HG03108 (cell line): Measurements from ENCODE around the gene CAT.

Source experiments
- ATAC-seq: cut with Tn5 transposase; IDR thresholded peaks from one replicate; pipeline ENCODE4 v1.9.1; 2021; ENCODE audit warnings: moderate library complexity; ENCODE audit not compliant: unreplicated experiment

Gene CAT

GRCh38 chr11:34493926-34494595, 55.3 kb downstream of the CAT start:
- no peak for ATAC-seq

- no peak for ATAC-seq
These were observed 56.5 kb downstream of the CAT start for GRCh38 chr11:34495239-34495723.

- ATAC-seq, result no peak
These were observed 57.1 kb downstream of the CAT start for GRCh38 chr11:34495724-34496377.

- ATAC-seq, result no peak
These were observed 61.2 kb downstream of the CAT start for GRCh38 chr11:34499719-34500500.

GRCh38 chr11:34501500-34501899, 62.8 kb downstream of the CAT start:
- no peak for ATAC-seq

- no peak for ATAC-seq
These were observed 63.2 kb downstream of the CAT start for GRCh38 chr11:34501949-34502348.

GRCh38 chr11:34502949-34503348, 64.2 kb downstream of the CAT start:
- ATAC-seq, result no peak

- ATAC-seq, result no peak
These were observed 67.1 kb downstream of the CAT start for GRCh38 chr11:34505874-34506273.

GRCh38 chr11:34507156-34507555, 68.4 kb downstream of the CAT start:
- ATAC-seq, result no peak

- ATAC-seq, result no peak
These were observed 68.9 kb downstream of the CAT start for GRCh38 chr11:34507610-34508009.

- no peak for ATAC-seq
These were observed 69.8 kb downstream of the CAT start for GRCh38 chr11:34508524-34508923.

- no peak for ATAC-seq
These were observed 70.7 kb downstream of the CAT start for GRCh38 chr11:34509336-34509876.

- ATAC-seq, result no peak
These were observed 71.5 kb downstream of the CAT start for GRCh38 chr11:34510218-34510617.

GRCh38 chr11:34510673-34511072, 71.9 kb downstream of the CAT start:
- no peak for ATAC-seq

- peak; percentile 63 for ATAC-seq
These were observed 74.3 kb downstream of the CAT start for GRCh38 chr11:34512840-34513681.

GRCh38 chr11:34513682-34514449, 75.1 kb downstream of the CAT start, which contains the start of gene ELF5:
ELF5 (minus strand) TSS chr11:34513794; CDS start chr11:34505749, 8,045 bp downstream.
- no peak for ATAC-seq

- no peak for ATAC-seq
These were observed 75.9 kb downstream of the CAT start for GRCh38 chr11:34514597-34514996.

GRCh38 chr11:34516247-34517040, 77.7 kb downstream of the CAT start:
- no peak for ATAC-seq
